HG03039 (cell line): ENCODE results near the gene CERS6.
"Not testable (repeated sequence)": the region's sequence is repeated elsewhere in the genome, so short reads cannot be mapped to it uniquely, and the experiment has no call there.

Experiments used
- ATAC-seq: cut with Tn5 transposase; IDR thresholded peaks from one replicate; pipeline ENCODE4 v1.9.1; 2021; ENCODE audit warnings: mild to moderate bottlenecking, moderate library complexity; ENCODE audit not compliant: unreplicated experiment

Gene CERS6

DNA sequence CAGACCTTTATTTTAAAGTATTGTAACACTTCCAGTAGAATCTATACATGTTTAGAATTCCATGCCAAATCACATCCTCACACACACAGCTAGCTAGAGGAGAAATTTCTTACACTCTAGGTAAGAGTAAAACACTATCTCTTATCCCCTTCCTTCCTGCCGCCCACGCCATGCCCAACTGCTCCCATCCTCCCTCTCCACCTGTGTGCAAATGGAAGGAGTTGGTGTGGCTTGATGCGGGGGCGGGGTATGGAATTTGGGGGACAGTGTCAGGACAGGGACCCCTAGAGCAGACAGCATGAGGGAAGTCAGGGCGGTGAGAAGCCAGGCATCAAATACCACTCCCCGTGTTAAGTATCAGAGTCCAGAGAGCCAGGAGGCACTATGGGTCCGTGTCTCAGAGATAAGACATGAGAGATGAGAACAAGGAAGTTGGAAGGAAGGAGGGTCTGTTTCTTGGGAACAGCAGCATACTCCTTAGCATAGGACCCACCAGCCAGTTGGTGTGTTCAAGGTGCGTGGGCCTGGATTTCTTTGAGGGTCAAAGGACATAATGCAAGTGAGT, 297.8 kb downstream of the CERS6 start:
- no peak for ATAC-seq

DNA sequence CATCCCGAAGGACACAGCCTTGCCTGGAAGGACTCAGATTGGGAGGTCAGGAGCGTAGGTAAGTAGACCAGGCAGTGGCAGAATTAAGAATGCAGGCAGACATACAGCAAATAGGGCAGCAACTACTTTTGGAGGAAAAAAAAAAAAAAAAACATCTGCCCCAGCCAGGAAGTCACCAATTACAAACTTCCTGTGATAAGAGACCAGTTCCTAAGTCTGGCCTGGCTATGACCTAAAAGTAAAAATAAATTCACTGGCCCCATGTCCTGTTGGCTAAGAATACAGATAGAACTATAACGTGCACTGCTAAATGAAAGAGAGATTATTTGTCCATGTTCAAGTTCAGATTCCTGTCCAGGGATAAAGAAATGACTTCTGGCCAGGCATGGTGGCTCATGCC, 301.2 kb downstream of the CERS6 start:
- no peak for ATAC-seq

DNA sequence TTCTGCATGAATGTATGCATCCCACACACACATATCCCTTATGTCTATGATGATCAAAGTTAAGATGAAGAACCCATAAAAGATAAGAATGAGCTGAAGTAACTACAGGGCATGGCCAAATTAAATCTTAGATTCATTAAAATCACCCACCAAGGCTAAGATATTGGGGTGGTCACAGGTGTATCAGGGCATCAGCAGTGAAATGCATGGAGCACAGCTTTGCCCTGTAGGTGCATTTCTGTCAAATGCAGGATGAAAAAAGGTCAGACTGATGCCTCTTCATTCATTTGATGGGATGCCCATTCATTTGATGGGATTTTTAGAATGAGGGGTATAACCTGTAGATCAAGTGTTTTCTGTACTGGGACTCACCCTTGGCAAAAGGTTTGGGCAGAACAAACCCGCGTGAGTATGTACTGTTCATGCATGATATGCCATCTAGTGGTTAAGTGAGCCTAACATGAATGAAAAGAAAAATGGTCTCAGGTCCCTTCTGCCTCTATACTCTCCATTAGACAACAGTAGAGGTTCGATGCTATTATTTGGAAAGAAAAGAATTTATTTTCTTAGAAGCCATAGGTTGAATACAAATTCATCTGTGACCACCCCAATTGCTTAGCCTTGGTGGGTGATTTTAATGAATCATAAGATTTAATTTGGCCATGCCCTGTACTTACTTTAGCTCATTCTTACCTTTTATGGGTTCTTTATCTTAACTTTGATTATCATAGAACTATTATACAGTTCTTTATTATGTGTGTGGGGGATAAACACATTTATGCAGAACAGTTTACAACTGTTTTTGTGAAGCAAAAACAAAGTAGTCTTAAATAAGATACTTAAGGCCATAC, 303.1 kb downstream of the CERS6 start:
- ATAC-seq = no peak

DNA sequence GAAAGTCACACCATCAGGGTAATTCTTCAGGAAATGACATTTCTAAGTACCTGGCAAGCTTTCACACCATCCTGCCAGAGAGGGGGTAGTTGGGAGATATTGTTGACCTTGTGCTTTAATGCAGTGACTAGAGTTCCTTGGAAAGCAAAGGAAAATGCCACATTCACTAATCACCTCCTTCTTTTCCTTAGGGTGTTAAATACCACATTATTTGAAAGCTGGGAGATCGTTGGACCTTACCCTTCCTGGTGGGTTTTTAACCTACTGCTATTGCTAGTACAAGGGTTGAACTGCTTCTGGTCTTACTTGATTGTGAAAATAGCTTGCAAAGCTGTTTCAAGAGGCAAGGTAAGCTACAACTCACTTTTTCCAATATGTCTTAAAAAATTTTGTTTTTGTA, 309.3 kb downstream of the CERS6 start:
- ATAC-seq = no peak

DNA sequence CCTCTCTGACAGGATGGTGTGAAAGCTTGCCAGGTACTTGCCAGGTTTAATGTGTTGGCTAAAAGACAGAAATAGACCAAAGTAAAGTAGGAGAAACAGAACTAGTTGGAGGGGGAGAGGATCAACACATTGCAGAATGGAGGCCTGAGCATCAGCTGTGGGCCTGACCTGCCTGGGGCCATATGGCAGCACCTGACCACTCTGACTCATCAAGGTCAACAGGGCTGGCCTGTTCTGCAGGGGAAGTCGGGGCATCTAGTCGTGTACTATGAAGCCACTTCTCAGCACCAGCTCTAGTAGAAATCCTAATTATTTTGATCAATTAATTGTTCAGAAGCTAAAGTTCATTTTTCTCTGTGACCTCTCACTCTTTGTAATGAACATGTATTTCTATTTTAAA, 310.5 kb downstream of the CERS6 start:
- ATAC-seq = no peak

DNA sequence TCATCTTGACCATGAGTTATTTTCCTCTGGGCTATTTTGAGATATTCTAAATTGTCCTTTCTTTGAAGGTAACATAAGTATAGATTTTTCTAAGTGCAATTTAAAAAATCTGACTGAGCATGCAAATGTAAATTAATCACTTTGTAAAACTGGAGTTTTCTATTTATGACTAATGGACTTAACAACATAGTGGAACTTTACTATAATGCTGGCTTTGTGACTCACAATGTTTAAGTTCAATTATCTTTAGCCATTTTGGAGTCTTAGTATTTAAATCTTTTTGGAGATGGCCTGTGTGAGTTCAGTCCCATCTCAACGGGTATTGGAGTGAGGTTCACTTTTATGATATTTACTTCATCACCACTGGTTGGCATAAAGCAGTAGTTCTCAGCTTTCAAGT, 311.2 kb downstream of the CERS6 start:
- no peak for ATAC-seq

DNA sequence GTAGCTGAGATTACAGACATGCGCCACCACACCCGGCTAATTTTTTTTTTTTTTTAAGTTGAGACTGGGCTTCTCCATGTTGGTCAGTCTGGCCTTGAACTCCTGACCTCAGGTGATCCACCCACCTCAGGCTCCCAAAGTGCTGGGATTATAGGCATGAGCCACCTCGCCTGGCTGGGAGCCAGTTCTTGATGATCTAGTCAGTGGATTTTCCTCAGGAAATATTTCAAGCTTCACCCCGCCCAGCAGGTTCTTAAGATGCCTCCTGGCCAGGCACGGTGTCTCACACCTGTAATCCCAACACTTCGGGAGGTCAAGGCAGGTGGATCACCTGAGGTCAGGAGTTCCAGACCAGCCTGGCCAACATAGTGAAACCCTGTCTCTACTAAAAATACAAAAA, 312.3 kb downstream of the CERS6 start:
- not testable (repeated sequence) for ATAC-seq

DNA sequence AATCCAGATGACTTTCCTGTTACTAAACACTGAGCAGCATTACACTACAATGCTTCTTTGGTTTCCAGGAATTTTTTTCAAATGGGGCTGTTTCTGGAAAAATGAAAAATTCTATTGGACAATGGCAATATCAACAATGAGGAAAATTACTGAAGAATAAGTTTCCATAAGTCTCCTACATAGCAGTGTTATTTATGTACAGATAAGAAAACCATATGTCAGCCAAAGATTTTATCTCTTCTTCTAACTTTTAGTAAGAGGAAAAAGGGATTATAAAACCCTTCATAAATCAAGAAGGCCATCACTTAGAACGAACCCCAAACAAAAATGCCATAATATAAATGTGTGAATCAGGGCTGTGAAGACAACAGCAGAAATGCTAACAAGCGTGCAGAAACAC, 314.7 kb downstream of the CERS6 start:
- ATAC-seq = no peak

DNA sequence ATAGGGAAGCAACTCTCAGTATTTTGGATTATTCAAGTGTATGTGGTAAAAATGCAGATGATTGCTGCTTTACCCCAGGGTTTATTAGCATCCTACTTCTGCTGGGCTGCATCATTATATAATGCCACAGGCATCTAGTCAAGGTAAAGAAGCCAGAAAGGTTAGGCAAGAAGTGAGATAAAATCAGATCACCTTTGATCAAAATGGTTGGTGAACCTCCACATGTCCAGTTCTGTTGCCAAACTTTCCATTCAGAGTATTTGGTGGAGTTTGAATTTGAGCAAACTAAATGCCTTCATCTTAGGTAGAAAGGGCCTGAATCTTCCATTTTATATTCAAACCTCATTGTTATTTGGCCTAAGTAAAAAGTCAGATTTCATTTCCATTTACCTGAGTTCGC, 316.6 kb downstream of the CERS6 start:
- no peak for ATAC-seq

DNA sequence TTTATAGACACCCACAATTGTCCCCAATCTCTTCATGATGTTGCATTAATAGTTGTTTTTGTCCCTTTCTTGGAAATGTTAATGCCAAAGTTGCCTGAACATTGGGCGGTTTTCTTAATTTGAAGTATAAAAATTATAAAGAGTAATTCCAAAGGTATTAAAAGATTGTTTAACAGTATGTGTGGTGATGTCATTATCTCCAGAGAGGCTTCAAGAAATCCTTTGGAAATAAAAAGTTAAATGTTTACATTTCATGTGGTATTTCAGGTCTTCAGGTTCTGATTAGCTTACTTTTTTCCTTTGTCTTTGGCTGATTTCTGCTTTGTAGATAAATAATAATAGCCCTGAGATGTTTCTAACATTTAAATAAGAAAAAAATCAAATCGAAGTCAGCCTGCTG, 317.1 kb downstream of the CERS6 start:
- no peak for ATAC-seq

DNA sequence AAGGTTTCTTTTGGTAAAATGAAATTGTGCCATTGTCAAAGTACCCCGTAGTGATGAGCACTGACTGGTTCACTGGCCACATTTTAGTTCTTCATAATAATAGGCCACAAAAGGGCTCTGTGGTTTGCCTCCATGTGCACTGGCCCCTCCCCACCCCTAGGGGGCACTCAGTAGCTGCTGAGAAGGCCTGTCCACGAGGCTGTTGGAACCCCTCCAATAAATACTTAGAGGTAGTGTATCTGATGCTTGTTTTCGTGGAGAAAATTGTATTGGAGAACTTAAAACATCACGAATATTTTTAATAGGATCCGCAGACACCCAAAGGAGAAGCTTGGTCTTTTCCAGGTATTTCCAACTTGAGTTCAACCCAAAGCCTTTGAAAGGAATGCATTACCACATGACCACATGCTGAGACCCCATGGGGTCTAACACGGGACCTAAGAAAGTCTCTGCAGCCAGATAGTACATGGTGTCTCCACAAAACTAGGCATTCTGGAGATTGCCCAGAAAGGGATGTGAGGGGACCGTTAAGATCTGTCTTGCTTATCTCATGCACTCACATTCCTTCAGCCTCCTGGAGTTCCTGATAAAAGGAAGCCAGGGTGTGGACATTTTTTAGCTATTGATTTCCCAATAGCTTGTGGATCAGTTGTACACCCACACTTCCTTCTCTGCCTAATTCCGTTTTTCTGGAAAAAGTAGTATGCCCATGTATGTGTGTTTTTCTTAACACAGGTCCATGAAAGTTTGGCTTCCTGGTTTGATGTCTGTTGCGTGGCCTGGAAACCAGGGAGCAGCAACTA, 317.8 kb downstream of the CERS6 start:
- ATAC-seq = no peak

DNA sequence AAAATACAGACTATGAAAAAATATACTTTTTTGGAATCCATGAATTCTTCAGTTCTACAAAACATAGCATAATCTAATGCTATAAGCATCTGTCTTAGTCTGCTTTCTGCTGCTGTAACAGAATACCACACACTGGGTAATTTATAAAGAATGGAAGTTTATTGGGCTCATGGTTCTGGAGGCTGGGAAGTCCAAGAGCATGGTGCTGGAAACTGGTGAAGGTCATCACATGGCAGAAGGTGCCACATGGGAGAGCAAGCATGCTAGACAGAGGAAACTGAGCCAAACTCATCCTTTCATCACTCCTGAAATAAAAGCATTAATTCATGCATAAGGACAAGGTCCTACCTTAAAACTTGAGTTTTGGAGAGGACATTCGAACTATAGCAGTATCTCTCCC, 319.8 kb downstream of the CERS6 start:
- ATAC-seq = no peak

DNA sequence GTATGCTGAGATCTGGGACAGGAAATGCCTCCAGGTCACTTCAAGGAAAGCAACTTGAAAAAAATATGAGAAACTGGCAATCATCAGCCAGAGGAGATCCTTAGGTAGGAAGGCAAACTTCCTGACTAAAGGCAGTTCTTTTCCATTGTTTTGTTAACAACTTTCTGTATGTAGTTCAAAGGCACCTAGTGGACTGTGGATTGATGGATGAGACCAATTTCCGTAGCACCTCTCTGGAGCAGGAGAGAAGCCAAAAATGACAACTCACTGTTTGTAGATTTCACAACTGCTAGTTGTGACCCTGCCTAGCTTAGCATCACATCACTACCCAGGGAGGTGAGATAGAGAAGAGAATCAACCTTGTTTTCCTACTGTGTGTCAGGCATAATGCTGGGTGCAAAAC, 324.6 kb downstream of the CERS6 start:
- ATAC-seq = no peak

DNA sequence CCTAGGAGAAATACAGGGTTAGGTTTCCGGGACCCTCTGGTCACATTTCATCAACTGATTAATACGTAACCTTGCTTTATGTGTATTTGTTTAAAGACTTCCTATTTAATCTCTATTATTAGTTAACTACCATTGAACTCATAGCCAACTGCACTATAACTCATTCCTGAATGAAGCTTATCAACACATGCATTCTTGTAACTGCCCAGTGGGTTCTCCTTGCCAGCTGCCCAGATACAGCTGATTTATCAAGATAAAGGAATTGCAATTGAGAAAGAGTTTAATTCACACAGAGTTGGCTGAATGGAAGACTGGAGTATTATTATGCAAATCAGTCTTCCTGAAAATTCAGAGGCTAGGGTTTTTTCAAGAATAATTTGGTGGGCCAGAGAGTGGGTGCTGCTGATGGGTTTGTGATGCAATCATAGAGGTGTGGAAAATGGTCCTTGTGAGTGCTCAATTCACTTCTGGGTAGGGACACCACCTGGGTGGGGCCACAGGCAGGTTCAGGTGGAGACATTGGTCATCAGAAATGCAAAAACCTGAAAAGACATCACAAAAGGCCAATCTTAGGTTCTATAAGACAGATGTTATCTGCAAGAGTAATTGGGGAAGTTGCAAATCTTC, 325.2 kb downstream of the CERS6 start:
- ATAC-seq = no peak

DNA sequence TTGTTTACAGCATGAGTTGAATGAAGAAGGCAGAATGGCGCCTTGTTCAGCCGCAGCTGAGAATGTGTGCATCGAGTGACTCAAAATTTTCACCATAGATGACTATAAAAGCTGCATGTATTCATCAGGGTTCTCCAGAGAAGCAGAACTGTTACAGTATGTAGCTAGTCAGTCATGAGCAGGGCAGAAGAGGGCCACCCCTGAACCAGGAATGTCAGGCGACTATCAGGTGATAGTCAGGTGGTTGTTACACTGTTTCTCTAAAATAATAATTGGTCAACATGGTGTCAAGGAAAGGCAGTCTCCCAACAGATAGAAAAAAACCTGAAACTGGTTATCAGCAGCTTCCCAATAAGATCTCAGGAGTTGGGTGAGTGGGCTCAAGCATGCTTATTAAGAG, 326.2 kb downstream of the CERS6 start:
- ATAC-seq = no peak

DNA sequence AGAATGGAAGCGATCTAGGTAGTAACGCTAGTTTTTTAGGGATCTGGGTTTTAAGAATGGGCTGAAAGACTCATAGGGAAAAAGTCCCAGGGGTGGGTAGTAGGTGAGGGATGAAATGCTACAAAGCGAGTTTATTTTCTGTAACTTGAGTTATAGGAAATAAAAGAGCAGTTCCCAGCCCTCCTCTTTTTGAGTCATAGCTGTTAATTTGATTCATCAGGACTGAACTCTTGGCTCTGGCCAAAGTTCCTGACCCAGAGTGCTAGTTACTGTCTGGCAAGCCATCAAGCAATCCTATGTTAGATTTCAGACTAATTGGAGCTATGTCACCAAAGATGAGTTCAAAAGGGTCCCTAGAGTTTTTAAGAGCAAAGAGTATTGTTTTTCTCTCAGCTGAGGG, 328.9 kb downstream of the CERS6 start:
- ATAC-seq = no peak

DNA sequence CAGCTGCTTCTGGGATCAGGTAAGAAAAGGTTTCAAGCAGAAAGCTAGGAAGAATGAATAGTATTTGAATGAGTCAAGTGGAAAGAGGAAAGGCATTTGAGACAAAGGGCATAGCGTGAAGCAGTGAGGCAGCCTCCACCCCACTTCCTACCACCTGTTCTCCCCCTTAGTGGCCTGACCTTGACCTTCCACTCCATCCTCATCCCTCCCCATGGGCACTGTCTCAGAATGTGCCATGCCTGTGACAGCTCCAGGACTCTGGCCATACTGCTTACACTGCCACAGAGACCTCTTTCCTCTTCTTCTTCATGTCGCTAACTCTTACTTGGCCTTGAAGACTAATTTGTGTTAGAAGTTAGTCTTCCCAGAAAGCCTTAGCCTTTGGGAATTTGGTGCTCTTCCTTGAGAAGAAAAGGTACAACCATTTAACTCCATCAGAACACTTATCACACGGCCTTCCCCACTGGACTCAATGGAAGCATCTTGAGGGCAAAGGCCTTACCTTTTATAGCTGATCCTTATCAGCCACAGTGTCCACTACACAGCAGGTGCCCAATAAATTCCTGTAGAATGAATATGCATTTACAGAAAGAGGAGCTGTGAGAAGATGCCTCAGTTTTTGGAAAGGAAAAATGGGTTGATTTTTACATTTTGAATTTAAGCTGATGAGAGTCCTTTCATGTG, 331.2 kb downstream of the CERS6 start:
- ATAC-seq = no peak

DNA sequence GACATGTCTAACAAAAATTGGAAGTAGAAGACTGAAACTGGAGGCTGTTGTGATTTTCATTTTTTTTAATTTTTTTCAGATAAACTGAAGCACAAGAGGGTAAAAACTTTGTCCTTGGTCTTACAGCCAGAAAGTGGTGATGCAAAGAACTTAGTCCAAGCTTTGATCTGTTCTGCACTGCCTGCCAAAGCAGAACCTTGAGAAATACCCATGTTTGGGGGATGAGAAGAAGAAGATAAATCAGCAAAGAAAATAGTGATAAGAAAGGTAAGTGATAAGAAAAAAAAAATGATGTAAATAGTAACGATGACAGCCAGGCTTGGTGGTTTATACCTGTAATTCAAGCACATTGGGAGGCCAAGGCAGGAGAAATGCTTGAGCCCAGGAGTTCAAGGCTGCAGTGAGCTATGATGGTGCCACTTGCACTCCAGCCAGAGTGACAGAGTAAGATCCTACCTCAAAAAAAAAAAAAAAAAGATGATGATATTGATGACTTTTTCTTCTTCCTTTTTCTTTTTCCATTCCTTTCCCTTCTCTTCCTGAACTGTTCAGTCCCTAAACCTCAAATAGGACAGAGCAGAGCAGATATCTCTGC, 331.8 kb downstream of the CERS6 start:
- ATAC-seq = no peak

DNA sequence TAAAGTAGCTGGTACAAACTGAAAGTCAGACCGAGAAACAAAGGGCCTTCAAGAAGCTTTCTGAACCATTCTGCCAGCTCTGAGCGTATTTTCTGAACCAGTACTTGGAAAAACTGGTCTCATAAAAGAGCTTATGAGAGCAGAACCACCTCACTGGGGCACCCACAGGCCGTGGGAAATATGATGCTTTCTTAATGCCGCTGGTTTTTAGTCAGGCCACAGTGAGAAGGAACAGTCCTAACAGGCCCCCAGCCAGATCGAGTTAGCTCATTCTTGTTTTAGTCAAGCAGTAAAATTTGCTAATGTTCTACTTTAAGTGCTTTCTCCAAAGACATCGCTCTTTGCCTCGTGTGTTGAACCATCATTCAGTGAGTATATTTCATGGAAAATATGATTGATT, 333.7 kb downstream of the CERS6 start:
- ATAC-seq = no peak

DNA sequence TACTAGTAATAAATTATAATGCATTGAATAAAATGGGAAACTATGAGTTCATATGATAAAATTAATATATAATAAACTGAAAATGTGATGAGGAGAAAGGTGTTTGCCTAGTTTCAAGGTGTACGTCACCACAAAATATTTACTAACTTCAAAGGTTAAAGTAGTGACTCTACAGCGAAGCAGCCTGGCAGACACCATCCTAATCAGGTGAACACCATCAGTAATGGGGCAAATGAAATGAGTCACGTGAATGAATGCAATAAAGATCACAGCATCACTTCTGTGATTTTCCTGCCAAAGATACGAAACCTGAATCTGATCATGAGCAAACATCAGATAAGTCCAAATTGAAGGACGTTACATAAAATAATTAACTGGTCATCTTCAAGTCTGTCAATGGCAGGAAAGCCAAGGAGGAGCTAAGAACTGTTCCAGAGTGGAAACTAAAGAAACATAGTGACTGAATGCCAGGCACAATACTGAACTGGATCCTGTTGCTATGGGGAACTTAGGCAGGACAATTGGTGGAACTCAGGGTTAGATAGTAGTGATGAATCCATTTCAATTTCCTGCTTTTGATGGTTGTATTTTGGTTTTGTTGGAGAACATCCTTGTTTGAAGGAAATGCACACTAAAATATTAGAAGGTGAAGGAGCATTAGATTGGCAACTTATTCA, 334.3 kb downstream of the CERS6 start:
- no peak for ATAC-seq
